Effector memory CD4-positive, alpha-beta T cell (primary cell): Measurements from ENCODE around the gene CDC27.
"Not testable (repeated sequence)": the region's sequence is repeated elsewhere in the genome, so short reads cannot be mapped to it uniquely, and the experiment has no call there.

Experiments
- DNase-seq, 3 donors: peaks; one replicate each; pipeline ENCODE4 v3.0.0-alpha.2; 2020
- H3K27ac ChIP-seq: 2 replicates; pipeline ENCODE4 v1.7.0; 2013; ENCODE audit warnings: mild to moderate bottlenecking, low read length, moderate library complexity; ENCODE audit not compliant: insufficient read depth, poor library complexity, severe bottlenecking
- H3K27me3 ChIP-seq: replicated peaks from 2 replicates; pipeline ENCODE4 v1.7.0; 2013; ENCODE audit warnings: mild to moderate bottlenecking, low read length; ENCODE audit not compliant: insufficient read depth, control insufficient read depth, poor library complexity, severe bottlenecking
- H3K36me3 ChIP-seq: 2 replicates; pipeline ENCODE4 v1.7.0; 2013; ENCODE audit warnings: mild to moderate bottlenecking, low read length, moderate library complexity; ENCODE audit not compliant: control insufficient read depth, insufficient read depth
- H3K4me1 ChIP-seq: 2 replicates; pipeline ENCODE4 v1.7.0; 2013; ENCODE audit warnings: low read length, mild to moderate bottlenecking; ENCODE audit not compliant: control insufficient read depth, insufficient read depth, poor library complexity, severe bottlenecking
- H3K4me3 ChIP-seq: 2 replicates; pipeline ENCODE4 v1.7.0; 2013; ENCODE audit warnings: low read length, low read depth, mild to moderate bottlenecking; ENCODE audit not compliant: insufficient read depth, poor library complexity, severe bottlenecking
- H3K9me3 ChIP-seq: 2 replicates; pipeline ENCODE4 v1.7.0; 2013; ENCODE audit warnings: mild to moderate bottlenecking, low read length, moderate library complexity; ENCODE audit not compliant: control insufficient read depth

CDC27 gene

DNA sequence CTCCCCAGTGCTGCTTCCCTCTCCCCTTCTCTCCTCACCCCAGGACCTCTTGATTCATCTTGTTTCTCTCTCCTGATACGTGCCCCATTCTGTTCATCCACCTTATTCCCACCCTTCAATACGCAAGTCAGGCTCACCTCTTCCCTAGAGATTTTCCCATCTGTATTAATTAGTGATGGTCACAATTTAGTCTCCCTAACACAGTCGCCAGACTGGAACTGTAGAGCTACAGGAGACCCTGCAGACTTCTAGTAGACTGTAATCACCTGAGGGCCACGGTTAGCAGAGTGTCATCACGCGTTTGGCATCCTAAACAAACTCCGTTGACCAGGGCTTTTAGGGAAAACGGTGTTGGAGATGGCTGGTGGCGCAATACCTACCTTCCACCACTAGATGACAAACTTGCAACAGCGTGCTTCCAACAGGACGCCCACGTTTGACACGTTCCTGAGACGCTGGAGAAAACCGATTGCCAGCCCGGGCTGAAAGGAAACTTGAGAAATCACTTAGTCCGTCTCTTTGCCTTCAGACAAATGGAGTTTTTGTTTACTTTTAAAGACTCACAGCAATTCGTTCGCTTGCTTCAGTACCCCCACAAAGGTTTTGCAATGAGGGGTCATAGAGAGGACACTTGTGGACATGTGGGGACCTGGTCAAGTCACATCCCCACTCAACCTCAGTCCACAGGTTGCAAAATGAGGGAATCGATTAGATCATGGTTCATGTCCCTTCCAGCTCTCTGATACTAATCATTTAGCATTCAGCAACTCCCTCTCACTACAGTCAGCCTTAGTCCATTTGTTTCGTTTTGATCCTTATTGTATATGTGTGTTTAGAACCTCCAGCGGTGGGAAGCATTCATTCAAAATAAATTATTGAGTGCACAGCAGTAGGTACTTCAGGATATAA lies 40.7 kb upstream of the CDC27 start:
- Histone ChIP-seq H3K4me1 (peaks cover 5% of the 10 kb centered on the region), H3K9me3 (no peaks in the 10 kb centered on the region), H3K27ac (no peak overlapping the region), H3K36me3 (no peaks in the 10 kb centered on the region), H3K27me3 (no peaks in the 10 kb centered on the region), H3K4me3 (peak overlapping the region; percentile 14)
- DNase-seq = peak; percentile 27 to 46 (median 40)

DNA sequence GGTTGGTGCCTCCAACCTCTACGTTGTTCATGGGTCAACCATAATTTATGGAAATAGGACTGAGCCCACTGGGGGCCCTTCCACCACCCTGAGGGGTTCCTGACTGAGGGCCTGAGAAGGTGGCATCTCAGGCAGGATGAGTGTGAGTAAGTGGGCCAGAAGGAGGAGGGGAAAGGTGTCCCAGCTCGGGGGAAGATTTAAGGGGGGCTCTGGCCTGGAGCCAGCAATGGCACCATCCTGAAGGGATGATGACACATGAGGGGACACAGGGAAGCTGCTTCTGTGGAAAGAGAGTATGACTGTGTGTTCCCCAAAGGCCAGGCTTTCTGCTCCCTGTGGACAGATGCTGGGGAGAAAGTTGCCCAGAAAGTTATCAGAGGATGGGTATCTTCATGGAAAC lies 38.8 kb upstream of the CDC27 start:
- DNase-seq = no peak
- no peak overlapping the region for H3K4me3 ChIP-seq
- H3K36me3 ChIP-seq = no peaks in the 10 kb centered on the region
- no peaks in the 10 kb centered on the region for H3K27me3 ChIP-seq
- H3K9me3 ChIP-seq = no peaks in the 10 kb centered on the region
- H3K27ac ChIP-seq = no peak overlapping the region
- peaks cover 5% of the 10 kb centered on the region for H3K4me1 ChIP-seq

DNA sequence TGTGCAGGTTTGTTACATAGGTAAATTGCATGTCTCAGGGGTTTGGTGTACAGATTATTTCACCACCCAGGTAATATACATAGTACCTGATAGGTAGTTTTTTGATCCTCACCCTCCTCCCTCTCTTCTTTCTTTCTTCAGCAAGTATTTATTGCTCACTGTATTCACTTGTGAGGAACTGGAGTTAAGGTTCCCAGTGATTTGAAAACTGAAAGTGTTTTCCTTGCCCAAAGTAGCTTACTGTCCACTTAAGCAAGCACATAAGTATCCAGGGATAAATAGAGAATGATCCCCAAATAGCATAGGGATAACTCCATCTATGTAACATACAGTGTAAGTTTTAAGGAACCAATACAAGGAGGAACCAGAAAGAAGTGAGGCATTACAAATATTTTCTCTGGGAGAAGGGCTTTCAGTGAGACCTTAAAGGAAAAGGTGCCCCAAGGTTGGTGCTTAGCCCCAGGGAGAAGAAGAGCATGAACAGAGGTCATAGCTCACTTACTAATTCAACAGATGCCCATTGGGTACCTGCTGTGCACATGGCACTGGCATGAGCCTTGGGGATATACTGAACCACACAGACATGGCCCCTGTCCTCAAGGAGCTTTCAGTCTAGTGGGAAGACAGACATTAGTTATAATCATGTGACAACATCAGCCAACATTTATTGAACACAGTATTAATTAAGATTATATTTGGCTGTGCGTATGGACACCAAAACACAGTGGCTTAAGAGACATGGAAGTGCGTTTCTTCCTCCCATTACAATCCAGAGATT lies 37.0 kb upstream of the CDC27 start:
- no peak overlapping the region for H3K4me3 ChIP-seq
- H3K27me3 ChIP-seq = no peaks in the 10 kb centered on the region
- H3K9me3 ChIP-seq = no peaks in the 10 kb centered on the region
- H3K27ac ChIP-seq = no peak overlapping the region
- H3K36me3 ChIP-seq = no peaks in the 10 kb centered on the region
- no peak for DNase-seq
- H3K4me1 ChIP-seq = peaks cover 5% of the 10 kb centered on the region

DNA sequence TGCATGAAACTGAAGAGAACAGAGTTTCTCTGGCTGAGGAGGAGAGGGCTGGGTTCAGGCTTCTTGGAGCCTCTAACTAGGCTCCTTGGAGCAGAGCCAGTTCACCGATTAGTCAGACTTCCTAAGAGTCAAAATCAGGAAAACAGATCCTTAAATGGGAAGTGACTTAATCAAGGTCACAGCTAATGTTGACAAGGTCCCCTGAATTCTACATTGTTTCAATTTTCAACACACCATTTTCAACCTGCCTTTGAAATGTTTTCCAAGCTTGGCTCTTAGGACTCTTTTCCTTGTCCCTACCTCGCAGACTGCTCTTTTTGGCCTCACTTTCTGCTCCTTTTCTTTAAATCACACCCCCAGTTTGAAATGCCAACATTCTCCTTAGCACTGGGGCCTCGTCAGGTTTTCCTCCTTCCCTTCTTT lies 36.4 kb upstream of the CDC27 start:
- no peaks in the 10 kb centered on the region for H3K9me3 ChIP-seq
- H3K27me3 ChIP-seq = no peaks in the 10 kb centered on the region
- H3K4me3 ChIP-seq = no peak overlapping the region
- DNase-seq = no peak
- H3K4me1 ChIP-seq = peaks cover 8% of the 10 kb centered on the region
- no peak overlapping the region for H3K27ac ChIP-seq
- no peaks in the 10 kb centered on the region for H3K36me3 ChIP-seq

DNA sequence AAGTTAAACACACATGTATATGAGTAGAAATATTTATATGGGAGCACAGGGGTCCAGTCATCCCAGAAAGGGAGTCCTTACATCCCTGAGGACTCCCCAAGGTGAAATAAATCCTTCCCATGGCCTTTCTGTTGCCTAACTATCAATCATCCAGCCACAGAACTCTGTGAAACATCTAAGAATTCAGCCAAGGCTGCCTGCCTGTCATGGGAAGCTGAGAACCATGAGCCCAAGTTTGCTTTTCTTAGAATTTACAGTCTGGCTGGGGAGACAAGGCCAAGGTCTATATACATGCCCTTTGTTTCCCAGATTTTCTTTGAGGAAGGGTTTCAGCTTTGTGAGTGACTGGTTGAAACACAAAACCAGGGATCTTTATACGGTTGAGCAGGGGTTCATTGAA lies 35.9 kb upstream of the CDC27 start:
- no peak overlapping the region for H3K27ac ChIP-seq
- H3K4me3 ChIP-seq = no peak overlapping the region

DNA sequence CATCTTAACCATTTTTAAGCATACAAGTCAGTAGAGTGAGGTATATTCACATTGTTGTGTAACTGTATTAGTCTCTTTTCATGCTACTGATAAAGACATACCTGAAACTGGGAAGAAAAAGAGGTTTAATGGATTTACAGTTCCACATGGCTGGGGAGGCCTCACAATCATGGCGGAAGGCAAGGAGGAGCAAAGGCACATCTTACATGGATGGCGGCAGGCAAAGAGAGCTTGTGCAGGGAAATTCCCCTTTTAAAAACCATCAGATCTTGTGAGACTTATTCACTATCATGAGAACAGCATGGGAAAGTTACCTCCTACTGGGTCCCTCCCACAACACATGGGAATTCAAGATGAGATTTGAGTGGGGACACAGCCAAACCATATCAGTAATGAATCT lies 35.0 kb upstream of the CDC27 start:
- not testable (repeated sequence) for H3K4me1 ChIP-seq, H3K4me3 ChIP-seq, H3K27ac ChIP-seq, H3K27me3 ChIP-seq, H3K9me3 ChIP-seq, H3K36me3 ChIP-seq, DNase-seq

More for the DNA sequence above, 35.9 kb upstream of the CDC27 start:
- no peaks in the 10 kb centered on the region for H3K9me3 ChIP-seq
- H3K4me1 ChIP-seq = peaks cover 4% of the 10 kb centered on the region
- no peak for DNase-seq
- H3K36me3 ChIP-seq = no peaks in the 10 kb centered on the region
- no peaks in the 10 kb centered on the region for H3K27me3 ChIP-seq

DNA sequence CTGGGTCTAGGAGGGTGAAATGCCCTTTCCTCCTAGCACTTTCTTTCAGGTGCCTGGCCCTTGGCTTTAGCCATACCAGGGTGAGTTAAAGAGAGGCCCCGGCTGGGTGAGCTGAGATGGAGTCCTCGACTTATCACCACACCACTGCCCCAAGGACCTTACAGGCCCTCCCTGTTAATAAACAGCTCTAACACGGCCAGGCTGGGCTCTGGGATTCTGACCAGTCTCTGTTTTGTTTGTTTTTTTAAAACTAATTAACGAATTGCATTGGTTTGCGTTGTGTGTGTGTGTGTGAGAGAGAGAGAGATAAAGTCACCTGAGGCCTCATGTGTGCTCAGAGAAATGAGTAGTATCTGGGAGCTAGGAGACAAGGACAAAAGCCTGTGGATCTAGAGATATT lies 34.4 kb upstream of the CDC27 start:
- no peaks in the 10 kb centered on the region for H3K9me3 ChIP-seq
- peaks cover 7% of the 10 kb centered on the region for H3K4me1 ChIP-seq
- H3K4me3 ChIP-seq = no peak overlapping the region
- H3K27me3 ChIP-seq = no peaks in the 10 kb centered on the region
- no peak for DNase-seq
- no peak overlapping the region for H3K27ac ChIP-seq
- H3K36me3 ChIP-seq = no peaks in the 10 kb centered on the region

DNA sequence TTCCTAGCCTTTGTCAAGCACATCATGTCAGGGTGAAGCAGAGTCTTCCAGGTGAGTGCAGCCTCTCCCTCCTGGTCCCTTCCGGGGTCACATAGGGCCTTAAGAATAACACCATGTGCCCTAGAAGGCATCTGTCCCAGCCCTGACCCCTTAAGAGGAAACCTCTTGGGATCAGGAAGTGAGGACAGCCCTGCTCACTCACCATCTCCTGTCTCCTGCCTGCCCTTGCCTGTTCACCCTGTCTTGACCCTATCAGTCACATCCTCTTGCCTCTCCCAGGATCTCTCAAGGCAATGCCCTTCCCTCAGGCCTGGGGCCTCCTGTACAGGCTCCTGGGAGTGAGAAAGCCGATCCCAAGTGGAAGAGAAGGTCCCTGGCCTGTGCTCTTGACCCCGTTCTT lies 33.9 kb upstream of the CDC27 start:
- no peak for DNase-seq
- Histone ChIP-seq H3K9me3 (no peaks in the 10 kb centered on the region), H3K36me3 (no peaks in the 10 kb centered on the region), H3K27ac (no peak overlapping the region), H3K4me3 (no peak overlapping the region), H3K4me1 (peaks cover 7% of the 10 kb centered on the region), H3K27me3 (no peaks in the 10 kb centered on the region)

DNA sequence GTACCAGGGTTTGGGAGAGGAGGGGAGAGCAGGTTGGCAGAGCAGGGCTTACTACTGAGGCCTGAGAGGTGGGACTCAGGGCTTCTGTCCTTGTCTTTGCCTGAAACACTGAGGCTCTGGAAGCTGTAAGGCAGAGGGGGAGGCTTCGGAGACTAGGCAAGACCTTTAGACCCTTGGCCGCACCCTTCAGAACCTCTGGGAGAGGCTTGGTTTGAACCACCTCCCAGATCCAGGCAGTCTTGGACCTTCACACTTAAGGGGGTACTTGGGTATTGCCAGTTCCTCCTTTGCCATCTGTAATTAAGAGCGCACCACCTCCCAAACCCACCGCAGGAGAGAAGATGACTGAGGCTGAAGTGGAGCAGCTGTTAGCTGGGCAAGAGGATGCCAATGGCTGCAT lies 33.0 kb upstream of the CDC27 start:
- DNase-seq = no peak
- no peak overlapping the region for H3K4me3 ChIP-seq
- no peak overlapping the region for H3K27ac ChIP-seq
- H3K4me1 ChIP-seq = peaks cover 7% of the 10 kb centered on the region
- no peaks in the 10 kb centered on the region for H3K27me3 ChIP-seq
- no peaks in the 10 kb centered on the region for H3K36me3 ChIP-seq
- no peaks in the 10 kb centered on the region for H3K9me3 ChIP-seq

DNA sequence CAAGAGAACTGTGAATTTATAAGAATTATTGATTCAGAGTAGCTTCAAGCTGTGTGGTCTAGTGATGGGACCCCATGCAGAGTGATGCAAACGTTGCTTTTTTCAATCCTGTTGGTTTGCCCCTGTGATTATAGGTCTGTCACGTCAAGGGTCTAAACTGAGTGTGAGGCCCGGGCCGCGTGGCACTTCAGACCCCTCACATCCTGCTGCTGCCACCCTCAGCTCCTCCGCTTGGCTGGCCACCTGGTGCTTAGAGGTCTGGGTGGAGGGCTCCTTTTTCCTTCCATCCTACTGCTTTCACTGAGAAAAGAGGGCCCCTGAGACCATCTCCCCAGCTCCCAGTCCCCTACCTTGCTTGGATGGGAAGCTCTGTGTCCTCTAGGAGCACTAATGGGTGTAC lies 32.1 kb upstream of the CDC27 start:
- no peak for DNase-seq
- Histone ChIP-seq H3K27me3 (no peaks in the 10 kb centered on the region), H3K36me3 (no peaks in the 10 kb centered on the region), H3K9me3 (no peaks in the 10 kb centered on the region), H3K4me1 (peaks cover 7% of the 10 kb centered on the region), H3K27ac (no peak overlapping the region), H3K4me3 (no peak overlapping the region)
